ENCODE data around the gene SIDT2.

DNA sequence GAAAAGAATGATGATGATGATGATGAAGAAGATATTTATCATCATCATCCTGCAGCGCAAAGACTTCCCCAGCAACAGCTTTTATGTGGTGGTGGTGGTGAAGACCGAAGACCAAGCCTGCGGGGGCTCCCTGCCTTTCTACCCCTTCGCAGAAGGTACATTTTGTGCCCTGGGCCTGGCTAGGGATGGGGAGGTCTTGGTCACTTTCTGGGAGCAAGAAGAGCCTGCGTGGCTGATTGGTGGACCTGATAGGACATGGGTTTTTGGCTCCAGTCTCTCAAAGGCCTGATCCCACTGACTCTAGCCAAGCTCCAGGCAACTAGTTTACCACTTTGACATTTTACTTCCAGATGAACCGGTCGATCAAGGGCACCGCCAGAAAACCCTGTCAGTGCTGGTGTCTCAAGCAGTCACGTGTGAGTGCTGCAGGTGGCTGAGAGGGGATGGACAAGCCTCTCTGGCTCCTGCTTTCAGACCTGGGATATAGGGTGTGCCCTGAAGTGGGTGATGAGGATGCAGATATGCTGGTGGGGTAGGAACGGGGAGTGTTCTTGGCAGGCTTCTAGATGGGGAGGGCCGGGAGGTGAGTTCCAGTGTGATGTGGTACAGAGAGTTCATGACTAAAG lies 5.3 kb downstream of the SIDT2 start:
- no peak for TF ChIP-seq EP300 (IDR thresholded peaks at IDR 0.05)
- TF ChIP-seq, protein P1, sequence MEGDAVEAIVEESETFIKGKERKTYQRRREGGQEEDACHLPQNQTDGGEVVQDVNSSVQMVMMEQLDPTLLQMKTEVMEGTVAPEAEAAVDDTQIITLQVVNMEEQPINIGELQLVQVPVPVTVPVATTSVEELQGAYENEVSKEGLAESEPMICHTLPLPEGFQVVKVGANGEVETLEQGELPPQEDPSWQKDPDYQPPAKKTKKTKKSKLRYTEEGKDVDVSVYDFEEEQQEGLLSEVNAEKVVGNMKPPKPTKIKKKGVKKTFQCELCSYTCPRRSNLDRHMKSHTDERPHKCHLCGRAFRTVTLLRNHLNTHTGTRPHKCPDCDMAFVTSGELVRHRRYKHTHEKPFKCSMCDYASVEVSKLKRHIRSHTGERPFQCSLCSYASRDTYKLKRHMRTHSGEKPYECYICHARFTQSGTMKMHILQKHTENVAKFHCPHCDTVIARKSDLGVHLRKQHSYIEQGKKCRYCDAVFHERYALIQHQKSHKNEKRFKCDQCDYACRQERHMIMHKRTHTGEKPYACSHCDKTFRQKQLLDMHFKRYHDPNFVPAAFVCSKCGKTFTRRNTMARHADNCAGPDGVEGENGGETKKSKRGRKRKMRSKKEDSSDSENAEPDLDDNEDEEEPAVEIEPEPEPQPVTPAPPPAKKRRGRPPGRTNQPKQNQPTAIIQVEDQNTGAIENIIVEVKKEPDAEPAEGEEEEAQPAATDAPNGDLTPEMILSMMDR (IDR thresholded peaks at IDR 0.05): no peak

All from tibial nerve (tissue), 4 donors.